Ishikawa (cell line): Measurements from ENCODE around the gene LSM3.

Experiments
- CEBPB ChIP-seq: IDR thresholded peaks from 2 replicates; pipeline ENCODE4 v1.6.1; 2012
- CREB1 ChIP-seq: IDR thresholded peaks from 2 replicates; pipeline ENCODE4 v1.6.1; 2012; ENCODE audit warnings: low read depth
- EGR1 ChIP-seq: IDR thresholded peaks from 2 replicates; pipeline ENCODE4 v1.6.1; 2012
- EP300 ChIP-seq: IDR thresholded peaks from 2 replicates; pipeline ENCODE4 v1.6.1; 2012; ENCODE audit warnings: borderline replicate concordance
- FOXM1 ChIP-seq: IDR thresholded peaks from 2 replicates; pipeline ENCODE4 v1.6.1; 2012; ENCODE audit warnings: low read depth, borderline replicate concordance
- MAX ChIP-seq: IDR thresholded peaks from 2 replicates; pipeline ENCODE4 v1.6.1; 2012
- NFIC ChIP-seq: IDR thresholded peaks from 2 replicates; pipeline ENCODE4 v1.6.1; 2012
- RAD21 ChIP-seq: IDR thresholded peaks from 2 replicates; pipeline ENCODE4 v1.6.1; 2012; ENCODE audit warnings: low read depth
- REST ChIP-seq: IDR thresholded peaks from 2 replicates; pipeline ENCODE4 v1.6.1; 2012; ENCODE audit warnings: low read depth, mild to moderate bottlenecking
- TAF1 ChIP-seq: IDR thresholded peaks from 2 replicates; pipeline ENCODE4 v1.6.1; 2012; ENCODE audit warnings: low read depth, mild to moderate bottlenecking
- USF1 ChIP-seq: IDR thresholded peaks from 2 replicates; pipeline ENCODE4 v1.6.1; 2012
- YY1 ChIP-seq: IDR thresholded peaks from 2 replicates; pipeline ENCODE4 v1.6.1; 2012; ENCODE audit warnings: low read depth

GRCh38 chr3:14145670-14146380 is 32.8 kb upstream of the LSM3 start:
- no peak for TF ChIP-seq YY1
- TF ChIP-seq RAD21 = no peak
- no peak for TF ChIP-seq EGR1
- no peak for TF ChIP-seq EP300
- TF ChIP-seq MAX = no peak
- no peak for TF ChIP-seq CEBPB
- no peak for TF ChIP-seq REST
- no peak for TF ChIP-seq NFIC
- no peak for TF ChIP-seq USF1
- TF ChIP-seq CREB1 = no peak
- TF ChIP-seq FOXM1 = no peak
- no peak for TF ChIP-seq TAF1
